ENCODE results near the gene DDX55.

Gene DDX55

DNA sequence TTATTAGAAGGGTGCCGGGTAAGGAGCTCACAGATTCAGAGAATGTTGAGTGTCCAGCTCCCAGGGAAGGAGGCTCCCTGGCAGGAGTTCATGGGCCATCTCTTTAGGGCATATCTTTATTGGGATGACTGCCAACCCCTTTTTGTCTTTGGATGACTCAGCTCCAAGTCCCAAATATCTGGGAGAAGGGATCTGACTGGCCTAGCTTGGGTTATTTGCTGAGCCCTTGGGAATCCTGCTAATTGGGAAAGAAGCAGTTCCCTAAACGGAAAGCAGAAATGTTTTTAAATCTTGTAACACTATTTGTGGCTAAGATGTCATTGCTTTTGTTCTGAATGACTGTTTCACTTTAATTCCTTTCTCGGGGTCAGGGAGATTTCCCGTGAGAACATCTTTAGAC, 12.6 kb downstream of the DDX55 start:
- no peak for DNase-seq

DNA sequence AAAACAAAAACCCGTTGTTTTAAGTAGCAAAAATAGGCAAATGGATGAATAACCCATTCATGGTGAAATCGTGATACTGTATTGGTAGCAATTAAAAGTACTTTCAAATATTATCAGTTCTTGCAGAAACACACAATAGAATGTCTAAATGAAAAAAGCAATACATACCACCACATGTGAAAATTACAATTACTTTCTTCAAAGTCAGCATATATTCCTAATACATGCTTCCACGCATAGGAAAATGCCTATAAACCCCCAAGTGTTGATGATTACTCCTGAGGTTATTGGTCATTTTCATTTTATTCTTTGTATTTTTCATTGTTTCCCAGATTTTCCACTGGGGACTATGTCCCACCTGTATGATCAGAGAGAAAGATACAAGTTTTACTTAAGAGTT, 15.2 kb downstream of the DDX55 start:
- DNase-seq, result no peak

DNA sequence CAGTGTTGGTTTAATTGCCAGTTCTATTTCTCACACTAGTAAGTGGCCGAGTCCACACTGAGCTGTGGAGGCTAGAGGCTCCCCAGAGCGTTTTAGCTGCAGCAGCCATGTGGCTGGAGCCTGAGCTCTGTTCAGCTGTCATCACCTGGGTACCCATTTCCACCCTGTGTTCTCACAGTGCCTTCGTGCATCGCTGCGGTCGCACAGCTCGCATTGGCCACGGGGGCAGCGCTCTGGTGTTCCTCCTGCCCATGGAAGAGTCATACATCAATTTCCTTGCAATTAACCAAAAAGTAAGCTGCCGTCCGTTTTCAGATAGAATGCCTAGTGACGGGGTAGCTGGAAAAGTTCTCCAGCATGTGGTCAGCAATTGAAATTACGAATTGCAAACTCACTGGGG, 15.7 kb downstream of the DDX55 start:
- no peak for DNase-seq

DNA sequence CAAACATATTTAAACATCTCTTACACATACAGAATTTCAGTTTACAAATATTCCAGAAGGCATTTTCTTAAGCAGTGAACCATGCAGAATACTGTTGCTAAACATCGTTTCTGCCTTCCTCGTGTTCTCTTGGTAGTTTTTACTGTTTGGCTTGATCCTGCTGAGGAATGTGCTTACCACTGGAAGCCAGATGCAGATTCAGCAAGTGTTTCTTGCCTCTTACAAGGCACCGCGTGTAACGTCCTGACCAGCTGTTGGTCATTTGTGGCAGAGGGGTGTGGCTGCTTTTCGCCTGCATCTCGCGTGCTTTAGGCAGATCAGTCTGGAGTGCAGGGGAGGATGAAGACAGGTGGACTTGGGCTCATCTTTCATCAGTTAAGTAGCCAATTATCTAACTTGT, 19.2 kb downstream of the DDX55 start:
- no peak for DNase-seq

DNA sequence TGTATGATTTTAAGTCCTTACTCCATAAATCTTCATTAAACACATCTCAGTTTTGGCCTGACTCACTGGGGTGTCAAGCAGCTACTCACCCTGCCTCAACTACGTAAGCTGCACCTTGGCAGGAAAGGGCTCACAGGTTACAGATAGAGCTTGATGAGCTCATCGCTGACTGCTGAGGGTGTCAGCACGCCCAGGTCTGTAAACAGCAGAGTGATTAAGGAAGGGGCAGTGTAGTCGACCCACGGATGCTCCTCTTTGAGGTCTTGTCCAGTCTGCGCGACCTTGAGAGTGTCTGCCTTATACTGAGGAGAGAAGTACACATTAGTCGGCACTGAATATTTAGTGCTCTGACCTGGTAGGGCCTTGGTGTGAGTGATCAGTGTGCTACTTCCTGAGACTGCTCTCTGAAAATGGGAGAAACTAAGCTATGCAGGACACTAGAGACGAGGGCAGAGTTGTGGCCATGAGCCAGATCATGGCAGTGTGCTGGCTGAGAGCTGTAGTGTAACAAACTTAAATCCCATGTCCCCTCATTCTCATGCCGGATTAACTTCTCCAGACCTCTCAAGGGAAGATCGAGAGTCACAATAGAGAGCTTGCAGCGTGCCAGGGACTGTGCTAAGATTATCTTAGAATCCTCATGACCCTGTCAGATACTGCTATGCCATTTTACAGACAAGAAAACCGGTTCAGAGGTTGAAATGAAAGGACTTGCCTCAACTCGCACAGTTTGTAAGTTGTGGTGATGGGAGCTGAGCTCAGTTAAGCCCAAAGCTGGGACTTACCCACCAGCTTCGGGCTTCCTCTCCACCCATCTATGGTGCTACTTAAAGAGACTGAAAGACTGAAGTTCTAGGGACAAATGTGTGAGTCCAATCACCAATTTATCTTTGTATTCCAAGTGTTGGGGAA, 20.0 kb downstream of the DDX55 start:
- no peak for DNase-seq

DNA sequence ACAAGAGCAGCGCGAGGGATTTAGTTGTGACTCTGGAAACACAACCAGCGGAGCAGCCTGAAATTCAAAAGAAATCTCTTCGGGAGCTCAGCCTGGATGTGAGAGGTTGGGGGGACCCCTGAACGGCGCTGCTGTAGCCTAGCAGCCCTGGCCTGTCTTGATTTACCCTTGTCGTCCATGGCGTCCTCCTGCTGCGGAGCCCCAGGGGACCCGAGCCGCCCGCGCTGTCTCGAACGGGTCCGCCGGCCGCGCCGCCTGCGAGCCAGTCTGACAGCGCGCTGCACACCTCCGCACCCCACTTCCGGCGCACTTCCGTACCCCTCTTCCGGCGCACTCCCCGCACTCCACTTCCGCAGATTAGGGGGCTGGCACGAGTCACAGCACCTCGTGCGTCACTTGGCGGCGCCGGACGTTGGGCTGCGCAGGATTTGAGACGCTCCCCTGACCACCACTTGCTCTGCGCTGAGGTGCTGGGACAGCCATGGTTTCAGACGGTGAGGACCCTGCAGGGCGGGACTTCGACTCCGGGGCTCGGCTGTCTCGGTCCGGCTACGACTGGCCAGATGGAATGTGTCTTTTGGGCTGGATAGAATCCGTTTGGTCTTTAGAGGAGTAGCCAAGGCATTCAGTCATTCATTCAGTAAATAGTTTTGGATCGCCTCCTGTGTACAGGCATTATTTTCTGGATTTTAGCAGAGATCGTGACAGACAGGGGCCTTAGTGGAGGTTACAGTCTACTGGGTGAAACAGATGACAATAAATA, 31.7 kb downstream of the DDX55 start, which contains the start of the genes EIF2B1 and GTF2H3:
Gene EIF2B1, minus strand, starts transcription at position 308 of the 763 bp plus-strand sequence. Its CDS starts 129 bp downstream, at position 179.
Gene GTF2H3, plus strand, starts transcription at position 451 of the 763 bp plus-strand sequence. Its CDS starts 31 bp downstream, at position 482.
- DNase-seq, result peak; percentile 96

DNA sequence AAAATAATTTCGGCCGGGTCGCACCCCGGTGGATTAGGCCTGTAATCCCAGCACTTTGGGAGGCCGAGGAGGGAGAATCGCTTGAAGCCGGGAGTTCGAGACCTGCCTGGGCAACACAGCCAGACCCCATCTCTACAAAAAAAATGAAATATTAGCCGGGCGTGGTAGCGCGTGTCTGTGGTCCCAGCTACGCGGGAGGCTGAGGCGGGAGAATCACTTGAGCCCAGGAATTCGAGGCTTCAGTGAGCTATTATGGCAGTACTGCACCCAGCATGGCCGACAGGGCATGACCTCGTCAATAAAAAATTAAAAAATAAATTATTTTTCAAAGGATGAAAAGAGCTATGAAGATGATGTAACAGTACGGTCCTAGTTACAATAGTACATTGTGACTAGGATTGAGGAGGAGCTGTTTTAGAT, 32.3 kb downstream of the DDX55 start:
- no peak for DNase-seq

DNA sequence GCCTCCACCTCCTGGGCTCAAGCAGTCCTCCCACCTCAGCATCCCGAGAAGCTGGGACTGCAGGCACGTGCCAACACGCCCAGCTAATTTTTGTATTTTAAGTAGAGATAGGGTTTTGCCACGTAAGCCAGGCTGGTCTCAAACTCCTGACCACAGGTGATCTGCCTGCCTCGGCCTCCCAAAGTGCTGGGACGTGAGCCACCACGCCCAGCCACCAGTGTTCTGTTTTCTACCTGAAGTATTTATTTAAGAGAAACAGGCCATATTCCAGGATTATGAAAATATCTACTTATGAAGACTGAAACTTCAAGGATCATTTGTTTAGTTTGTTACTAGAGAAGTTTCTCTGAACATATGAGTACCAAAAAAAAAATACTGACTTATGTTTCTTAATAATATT, 42.0 kb downstream of the DDX55 start:
- no peak for DNase-seq

DNA sequence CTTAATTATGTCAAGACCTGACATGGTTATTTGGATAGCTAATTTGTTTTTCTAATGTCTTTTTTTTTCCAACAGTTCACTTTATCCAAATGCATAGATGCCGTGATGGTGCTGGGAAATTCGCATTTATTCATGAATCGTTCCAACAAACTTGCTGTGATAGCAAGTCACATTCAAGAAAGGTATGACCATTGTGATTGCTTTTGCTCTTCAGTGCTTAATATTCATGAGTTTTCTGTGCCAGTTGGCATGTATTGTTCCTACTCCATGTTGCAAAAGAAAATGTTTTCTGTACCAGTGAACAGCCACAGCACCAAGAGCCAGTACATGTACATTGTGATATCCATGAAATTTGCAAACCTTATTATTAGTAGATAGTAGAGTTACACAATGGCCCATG, 43.5 kb downstream of the DDX55 start:
- no peak for DNase-seq

DNA sequence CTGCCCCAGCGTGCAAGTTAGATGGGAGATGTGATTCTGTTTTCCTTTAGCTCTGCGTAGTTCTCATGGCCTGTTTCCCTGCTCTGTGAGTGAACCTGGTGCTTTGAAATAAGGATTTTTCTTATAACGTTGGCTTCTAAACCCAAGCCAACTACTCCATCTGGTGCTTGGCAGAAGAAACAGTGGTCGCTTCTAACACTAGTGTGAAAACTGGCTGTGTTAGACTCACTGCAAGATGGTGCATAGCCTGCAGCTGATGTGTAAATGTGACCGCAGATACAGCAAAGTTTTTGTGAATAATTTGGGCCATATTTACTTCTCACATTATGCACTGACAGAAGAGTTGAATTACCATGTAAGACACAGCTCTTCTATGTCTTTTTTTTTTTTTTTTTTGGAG, 44.0 kb downstream of the DDX55 start:
- no peak for DNase-seq

DNA sequence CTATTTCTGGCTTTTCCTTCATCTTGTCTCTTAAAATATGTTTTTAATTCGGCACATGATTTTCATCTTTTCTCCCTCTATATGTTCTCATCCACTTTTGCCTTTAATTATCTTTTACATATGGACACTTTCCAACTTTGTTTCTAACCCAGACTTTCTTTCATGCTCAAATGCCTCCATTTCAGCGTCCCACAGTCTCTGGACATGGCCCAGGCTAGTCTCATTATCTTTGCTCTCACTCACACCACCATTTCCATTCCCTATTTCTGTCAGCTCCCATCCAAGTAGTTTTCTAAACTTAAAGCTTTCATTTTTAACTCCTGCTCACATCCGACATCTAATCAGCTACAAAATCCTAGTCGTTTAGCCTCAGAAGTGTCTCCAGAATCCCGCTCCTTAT, 46.5 kb downstream of the DDX55 start:
- DNase-seq, result no peak

DNA sequence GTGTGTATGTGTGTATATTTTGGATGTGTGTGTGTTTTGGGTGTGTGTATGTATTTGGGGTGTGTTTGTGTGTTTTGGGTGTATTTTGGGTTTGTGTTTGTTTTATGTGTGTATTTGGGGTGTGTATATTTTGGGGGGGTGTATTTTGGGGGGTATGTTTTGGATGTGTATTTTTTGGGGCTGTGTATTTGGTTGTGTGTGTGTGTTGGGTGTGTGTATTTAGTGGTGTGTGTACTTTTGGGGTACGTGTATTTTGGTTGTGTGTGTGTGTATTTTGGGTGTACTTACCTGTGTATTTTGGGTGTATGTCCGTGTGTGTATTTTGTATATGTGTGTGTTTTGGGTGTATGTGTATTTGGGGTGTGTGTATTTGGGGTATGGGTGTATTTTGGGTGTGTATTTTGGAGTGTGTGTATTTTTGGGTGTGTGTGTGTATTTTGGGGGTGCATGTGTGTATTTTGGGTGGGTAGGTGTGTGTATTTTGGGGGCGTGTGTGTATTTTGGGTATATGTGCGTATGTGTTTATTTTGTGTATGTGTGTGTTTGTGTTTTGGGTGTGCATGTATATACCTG, 52.3 kb downstream of the DDX55 start:
- DNase-seq, result no peak

DNA sequence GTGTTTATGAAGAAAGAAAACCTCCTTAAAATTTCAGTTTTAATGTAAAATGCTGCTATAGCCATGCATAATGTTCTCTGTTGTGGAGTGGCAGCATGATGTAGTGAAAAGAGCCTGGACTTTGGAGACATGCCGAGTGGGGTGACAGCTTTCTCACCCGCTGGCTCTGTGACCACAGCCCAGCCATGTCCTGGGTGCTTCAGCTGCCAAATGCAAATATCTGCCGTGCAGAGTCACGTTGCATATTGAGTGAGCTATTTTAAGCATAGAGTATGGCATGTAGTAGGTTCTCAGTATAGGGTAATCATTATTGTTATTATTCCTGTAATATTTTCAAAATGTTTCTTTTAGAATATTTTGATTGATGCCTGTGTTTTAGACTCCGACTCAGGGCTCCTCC, 53.5 kb downstream of the DDX55 start:
- DNase-seq, result no peak

DNA sequence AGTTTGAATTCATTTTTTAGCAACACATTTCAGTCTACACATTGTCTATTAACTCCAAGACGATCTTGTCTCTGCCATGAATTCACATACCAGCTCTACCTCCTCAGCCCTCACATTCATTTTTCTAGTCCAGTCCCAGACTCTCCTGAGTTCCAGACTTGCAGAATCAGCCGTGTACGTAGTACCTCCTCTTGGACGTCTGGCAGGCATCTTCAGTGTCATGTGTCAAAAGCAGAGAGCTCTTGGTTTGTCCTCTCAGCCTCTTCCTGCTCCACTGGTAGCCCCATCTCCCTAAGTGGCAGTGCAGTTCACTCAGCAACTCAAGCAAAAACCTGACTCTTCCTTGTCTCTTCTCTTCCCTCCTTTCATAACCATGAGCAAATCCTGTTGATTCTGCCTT, 54.5 kb downstream of the DDX55 start:
- DNase-seq, result no peak

DNA sequence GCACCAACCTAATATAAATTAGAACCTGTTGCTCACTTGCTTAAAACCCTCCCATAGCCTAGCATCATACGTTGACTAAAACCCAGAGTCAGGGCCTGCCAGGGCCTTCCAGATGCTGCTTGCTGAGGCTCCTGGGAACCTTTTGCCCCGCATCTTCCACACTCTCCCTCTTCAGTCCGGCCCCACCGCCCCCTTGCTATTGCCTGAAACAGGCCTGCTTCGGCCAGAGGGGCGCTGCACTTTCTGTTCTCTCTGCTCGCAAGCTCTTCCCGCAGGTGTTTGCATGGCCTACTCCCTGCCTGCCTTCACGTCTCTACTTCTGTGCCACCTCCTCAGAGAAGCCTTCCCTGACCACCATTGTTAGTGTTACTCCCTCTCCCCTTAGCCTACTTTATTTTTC, 55.3 kb downstream of the DDX55 start:
- DNase-seq, result no peak

DNA sequence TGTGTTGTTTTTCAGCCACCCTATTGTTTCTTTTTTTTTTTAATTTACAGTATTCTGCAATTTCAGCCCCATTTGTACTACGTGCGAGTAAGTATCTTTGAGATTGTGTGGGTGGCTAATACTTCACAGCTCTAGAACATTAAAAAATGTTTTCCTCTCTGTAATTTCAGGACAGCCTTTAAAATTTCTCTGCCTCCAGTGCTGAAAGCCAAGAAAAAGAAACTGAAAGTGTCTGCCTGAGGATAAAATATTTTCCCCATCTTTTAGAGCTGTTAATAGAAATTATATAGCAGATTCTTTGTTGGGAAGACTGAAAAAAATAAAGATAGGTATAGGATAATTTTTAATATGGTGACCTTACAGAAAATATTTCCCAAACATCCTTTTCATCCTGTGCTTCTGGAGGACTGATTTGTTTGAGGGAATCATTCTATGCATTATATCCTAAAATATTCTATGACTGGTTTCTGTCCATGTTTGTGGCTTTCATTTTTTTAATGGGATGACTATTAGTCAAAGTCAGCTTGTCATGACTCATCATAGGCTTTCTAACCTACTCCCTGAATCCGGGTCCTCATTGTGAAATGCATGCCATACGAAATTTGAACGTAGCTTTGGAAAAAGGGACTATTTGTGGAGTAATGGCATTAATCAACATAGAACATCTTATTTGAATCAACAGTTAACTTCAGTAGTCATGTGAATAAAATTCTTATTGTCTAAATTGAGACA, 58.3 kb downstream of the DDX55 start:
- no peak for DNase-seq

DNA sequence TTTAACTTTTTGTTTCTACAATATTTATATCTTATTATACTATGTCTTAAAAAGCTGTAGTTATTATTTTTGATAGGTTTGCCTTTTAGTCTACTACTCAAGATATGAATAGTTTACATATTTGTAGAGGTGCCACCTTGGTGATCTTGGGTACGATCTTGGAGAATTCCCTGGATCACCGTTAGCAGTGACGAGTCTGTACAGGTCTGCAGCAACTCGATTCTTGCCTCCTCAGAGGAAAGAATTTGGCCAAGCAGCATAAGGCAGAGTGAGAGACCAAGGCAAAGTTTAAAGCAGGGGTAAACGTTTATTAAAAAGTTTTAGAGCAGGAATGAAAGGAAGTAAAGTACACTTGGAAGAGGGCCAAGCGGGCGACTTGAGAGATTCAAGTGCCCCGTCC, 65.9 kb downstream of the DDX55 start:
- no peak for DNase-seq
